Activated CD8-positive, alpha-beta memory T cell treated with anti-CD3 and anti-CD28 coated beads, Interleukin-2, amount 50 U/mL, for 1 hour (primary cell): ENCODE data around the gene FKBP2.
A peak's percentile ranks its signal among the peaks of the same experiment; 100 is the strongest.
"Not testable (repeated sequence)": the region's sequence is repeated elsewhere in the genome, so short reads cannot be mapped to it uniquely, and the experiment has no call there.

Source experiments
- DNase-seq: peaks from one replicate; pipeline ENCODE4 v3.0.0-alpha.2; 2020; ENCODE audit errors: extremely low read depth

The FKBP2 gene

DNA sequence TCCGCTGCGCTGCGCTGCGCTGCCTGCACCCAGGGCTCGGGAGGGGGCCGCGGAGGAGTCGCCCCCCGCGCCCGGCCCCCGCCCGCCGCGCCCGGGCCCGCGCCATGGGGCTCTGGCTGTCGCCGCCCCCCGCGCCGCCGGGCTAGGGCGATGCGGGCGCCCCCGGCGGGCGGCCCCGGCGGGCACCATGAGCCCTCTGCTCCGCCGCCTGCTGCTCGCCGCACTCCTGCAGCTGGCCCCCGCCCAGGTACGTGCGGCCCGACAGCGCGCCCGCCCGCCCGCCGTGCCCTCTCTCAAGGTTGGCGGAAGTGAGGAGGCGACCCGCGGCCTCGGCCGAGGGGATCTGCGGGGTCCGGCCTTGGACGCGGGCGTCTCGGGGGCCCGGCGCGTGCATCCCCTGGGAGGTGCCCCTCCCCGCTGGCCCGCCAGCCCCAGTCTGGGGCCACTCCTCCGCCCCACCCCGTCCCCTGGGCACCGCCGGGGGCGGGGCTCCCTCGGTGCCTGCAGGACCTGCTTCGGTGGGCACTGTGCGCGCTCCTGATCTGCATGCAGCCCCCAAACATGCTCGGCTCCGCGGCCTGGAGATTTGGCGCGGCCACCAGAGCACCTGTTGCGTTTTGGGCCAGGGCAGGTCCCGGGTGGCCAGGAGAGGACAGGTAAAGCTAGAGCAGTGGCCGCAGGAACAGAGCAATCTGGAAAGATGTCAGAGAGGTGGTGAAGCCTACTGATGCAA lies 6.1 kb upstream of the FKBP2 start:
- DNase-seq: no peak

DNA sequence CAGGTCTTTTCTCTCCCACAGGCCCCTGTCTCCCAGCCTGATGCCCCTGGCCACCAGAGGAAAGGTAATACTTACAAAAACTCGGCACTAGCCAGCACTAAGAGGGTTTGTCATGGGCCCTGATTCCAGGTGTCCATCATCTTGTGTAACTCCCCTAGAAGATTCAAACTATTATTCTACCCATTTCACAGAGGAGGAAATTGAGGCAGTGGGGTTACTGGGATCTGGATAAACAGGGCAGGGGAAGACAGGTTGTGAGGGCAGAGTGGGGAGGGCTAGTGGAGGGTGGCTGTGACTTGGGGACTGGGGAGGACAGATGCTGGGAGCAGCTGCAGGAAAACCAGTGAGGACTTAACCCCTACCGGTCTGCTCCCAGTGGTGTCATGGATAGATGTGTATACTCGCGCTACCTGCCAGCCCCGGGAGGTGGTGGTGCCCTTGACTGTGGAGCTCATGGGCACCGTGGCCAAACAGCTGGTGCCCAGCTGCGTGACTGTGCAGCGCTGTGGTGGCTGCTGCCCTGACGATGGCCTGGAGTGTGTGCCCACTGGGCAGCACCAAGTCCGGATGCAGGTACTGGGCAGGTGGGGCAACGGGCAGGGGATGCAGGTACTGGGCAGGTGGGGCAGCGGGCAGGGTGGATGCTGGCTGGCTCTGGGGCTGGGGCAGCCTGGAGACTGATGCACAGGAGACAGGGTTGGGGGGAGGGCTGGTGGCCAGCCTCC lies 5.3 kb upstream of the FKBP2 start:
- no peak for DNase-seq

- no peak for DNase-seq
These were observed 3.4 kb upstream of the FKBP2 start for GRCh38 chr11:64237484-64237951.

- DNase-seq: no peak
These were observed 2.8 kb upstream of the FKBP2 start for GRCh38 chr11:64238076-64238475.

GRCh38 chr11:64238999-64239398 lies 1.9 kb upstream of the FKBP2 start:
- DNase-seq: no peak

- no peak for DNase-seq
These were observed 1.0 kb upstream of the FKBP2 start for GRCh38 chr11:64239662-64240434.

DNA sequence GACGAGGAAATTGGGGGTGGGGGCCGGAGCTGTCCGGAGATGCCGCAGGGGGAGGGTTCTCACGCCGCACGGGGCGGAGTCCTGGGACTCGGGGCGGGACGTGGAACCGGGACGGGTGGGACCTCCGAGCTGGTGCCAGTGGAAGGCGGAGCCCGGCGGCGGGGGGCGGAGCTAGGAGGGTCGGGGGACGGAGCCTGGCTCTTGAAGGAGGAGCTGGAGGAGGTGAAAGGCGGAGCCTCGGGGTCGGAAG lies 271 bp downstream of the FKBP2 start:
- peak; percentile 97 for DNase-seq

DNA sequence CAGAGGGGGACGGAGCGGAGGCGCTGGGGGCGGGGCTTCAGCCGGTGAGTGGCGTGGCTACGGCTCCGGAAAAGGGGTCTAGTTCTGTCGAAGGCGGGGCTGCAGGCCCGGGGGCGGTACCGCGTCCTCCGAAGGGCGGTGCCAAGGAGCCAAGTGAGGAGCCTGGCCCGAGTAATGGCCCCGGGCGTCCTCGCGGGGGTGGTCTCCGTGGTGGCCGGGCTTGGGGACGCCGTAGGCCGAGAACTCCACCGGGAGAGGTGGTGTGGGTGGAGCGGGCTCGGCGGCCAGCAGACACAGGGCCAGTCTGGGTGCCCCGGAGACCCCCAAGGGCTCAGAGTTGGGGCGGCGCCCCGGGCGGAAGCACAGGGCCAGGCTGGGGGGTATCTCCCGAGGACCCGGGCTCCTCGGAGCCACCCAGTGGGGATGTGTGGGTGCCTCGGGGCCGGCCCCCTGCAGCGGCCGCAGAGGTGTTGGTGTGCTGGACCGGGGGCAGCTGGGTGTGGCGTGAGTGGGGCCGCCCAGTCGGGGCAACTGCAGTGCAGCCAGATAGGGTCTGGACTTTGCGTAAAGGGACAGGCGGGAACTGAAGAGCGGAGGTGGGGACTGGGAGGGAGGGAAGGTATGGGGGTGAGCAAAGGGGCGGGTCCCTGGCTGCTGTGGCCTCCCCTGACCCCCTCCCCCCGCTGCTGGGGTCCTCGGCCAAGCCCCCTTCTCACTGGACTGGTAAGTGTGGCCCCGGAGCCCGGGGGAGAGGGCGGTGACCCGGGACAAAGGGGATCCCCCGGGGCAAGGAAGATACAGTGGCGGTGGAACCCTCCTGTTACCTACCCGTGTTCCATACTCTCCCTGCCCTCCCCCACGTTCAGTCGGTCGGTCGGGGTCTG lies 838 bp downstream of the FKBP2 start:
- no peak for DNase-seq

DNA sequence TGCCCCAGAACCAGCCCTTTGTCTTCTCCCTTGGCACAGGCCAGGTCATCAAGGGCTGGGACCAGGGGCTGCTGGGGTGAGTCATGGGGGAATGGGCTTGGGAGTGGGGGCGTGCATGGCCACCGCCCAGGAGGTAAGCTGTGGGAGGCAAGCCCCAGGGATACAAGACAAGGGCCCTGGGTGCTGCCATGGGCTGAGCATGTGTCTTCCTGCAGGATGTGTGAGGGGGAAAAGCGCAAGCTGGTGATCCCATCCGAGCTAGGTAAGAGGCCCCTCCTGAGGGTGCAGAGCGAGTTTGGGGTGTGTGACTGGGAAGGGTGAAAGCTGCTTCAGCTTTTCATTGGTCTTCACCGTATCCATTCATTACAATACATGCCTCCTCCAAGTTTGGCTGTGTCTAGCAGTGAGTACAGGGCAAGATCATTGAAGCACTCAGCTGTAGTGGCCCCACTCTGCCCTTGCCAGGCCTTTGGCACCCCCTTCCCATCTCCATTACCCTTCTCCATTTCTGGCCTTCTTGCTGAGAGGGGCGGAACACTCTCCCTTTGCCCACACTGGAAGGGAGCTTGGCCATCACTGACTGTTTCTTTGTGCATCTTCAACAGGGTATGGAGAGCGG lies 2.5 kb downstream of the FKBP2 start:
- no peak for DNase-seq

DNA sequence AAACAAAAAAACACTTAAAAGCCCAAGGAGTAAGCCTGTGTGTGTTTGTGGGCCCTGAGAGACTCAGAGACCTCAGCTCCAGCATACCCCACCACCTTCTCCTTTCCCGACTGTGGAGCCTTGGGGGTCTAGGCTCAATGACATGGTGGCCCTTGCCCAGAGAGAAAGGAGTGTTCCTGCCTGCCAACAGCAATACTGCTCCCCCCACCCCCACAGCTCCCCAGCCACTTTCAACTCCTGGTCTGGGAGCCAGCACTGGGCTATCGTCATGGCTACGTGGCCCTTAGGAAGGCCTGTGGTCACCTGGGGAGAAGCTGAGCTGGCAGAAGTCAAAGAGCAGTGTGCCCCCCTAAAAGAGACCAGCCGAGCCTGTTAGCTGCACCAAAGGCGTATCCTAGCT lies 3.2 kb downstream of the FKBP2 start:
- no peak for DNase-seq

GRCh38 chr11:64244966-64245365 lies 4.1 kb downstream of the FKBP2 start:
- no peak for DNase-seq

DNA sequence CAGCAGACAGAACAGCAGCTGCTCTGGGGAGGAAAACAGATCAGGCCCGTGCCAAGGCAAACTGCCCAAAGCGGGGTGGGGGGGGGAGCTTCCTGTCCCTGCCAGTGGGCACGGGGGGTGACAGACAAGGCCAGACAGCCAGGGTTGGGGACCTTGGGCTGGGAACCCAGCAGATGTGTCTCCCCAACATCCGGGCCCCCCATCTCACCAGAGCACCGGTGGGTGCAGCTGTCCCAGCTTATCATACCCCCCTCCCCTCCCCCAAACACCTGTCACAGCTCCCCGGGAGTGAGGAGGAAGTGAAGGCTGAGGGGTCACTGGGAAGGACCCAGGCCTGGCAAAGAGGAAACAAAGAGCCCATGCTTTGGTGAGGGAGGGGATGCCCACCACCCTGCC lies 4.5 kb downstream of the FKBP2 start:
- no peak for DNase-seq

GRCh38 chr11:64245797-64246620 lies 5.1 kb downstream of the FKBP2 start:
- no peak for DNase-seq

GRCh38 chr11:64246621-64246870 lies 5.7 kb downstream of the FKBP2 start:
- DNase-seq: not testable (repeated sequence)

GRCh38 chr11:64246871-64247728 lies 6.2 kb downstream of the FKBP2 start, which contains the start of gene PPP1R14B:
PPP1R14B (minus strand) TSS chr11:64246943; CDS start chr11:64246673, 270 bp downstream.
- DNase-seq: no peak

DNA sequence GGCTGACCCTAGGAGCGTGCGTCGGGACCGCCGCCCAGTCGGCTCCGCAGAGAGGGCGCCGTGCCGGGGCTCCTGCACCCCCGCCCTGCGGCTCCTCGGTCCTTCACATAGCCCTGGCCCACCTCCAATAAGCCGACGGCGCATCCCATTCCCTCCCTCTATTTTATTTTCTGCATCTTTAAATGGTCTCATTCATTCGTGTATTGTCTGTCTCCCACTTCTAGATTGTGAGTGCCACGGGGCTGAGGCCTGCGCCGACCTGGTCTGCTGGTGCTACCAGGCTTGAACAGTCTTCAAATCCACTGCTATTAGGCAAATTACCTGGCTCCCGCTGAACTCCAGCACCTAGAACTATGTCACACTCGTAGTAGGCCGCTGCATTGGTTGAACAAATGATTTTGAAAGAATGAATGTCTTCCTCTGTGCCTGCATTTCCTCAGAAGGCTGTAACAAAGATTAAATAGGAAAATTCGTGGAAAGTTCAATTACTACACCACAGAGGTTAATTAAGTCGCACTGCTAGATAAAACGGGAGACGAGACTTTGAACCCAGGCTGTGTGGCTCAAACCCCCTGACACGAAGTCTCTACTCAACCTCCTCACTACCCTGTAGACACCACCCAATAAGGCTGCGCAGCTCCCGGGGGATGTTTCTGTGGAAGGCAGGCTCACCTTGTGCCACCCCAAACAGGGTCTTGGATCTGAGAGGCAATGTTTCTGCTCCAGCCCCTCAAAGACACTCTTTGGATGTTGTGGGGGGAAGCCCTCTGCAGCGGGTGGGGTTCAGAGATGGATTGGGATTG lies 7.0 kb downstream of the FKBP2 start:
- DNase-seq: no peak

GRCh38 chr11:64248578-64248977 lies 7.7 kb downstream of the FKBP2 start:
- DNase-seq: no peak

GRCh38 chr11:64249038-64249437 lies 8.1 kb downstream of the FKBP2 start:
- DNase-seq: no peak
